GM12878 (cell line): ENCODE measurements around the gene ABCC9. TPM values are rescaled to one million over a fixed set of nuclear protein-coding genes. Genes with fewer than 3 reads are reported as not detected.

Experiments used
- ATAC-seq: fragments of 200-7000 bp; cut with Tn5 transposase; 3 replicates; pipeline ENCODE4 v1.9.1; 2020; ENCODE audit warnings: mild to moderate bottlenecking, moderate library complexity
- BruUV-seq: library from RNA; stranded (reverse); fragments of 400-500 nt; replicated peaks from 2 replicates; lab custom pipeline; 2021; lab: Mats Ljungman, UMichigan
- CTCF ChIA-PET: fragments of 300-600 bp; sonication (Branson Sonifier 250); formaldehyde crosslinking; extraction: SDS; loops from one replicate; lab custom pipeline; 2021; ENCODE audit warnings: inconsistent platforms; lab: Yijun Ruan, JAX
- POLR2A ChIA-PET: fragments of 350-600 bp; formaldehyde crosslinking; extraction: SDS; loops from one replicate; lab custom pipeline; 2021; ENCODE audit warnings: inconsistent platforms; lab: Charles Lee
- RAD21 ChIA-PET: fragments of 300-600 bp; sonication (Branson Sonifier 250); formaldehyde crosslinking; loops from one replicate; lab custom pipeline; 2023; ENCODE audit warnings: antibody characterized with exemption; ENCODE audit not compliant: unreplicated experiment; lab: Charles Lee
- SMC1A ChIA-PET: fragments of 300-600 bp; sonication (Branson Sonifier 250); formaldehyde crosslinking; loops from one replicate; lab custom pipeline; 2023; ENCODE audit not compliant: unreplicated experiment, uncharacterized antibody; lab: Charles Lee
- DNase-seq: peaks from one replicate; pipeline ENCODE4 v3.0.0-alpha.2; 2011; ENCODE audit warnings: low read depth, low spot score
- FAIRE-seq: peaks from 3 replicates; lab custom pipeline; 2011; peaks lifted over from hg19 to GRCh38; lab: Jason Lieb, UNC
- H2AFZ ChIP-seq: 2 replicates; pipeline ENCODE4 v1.6.0; 2011; ENCODE audit warnings: low read depth, low read length, control low read depth; ENCODE audit not compliant: control insufficient read depth
- H3K27ac ChIP-seq: 2 replicates; pipeline ENCODE4 v1.5.1; 2011; ENCODE audit warnings: control low read depth; ENCODE audit not compliant: control insufficient read depth, insufficient read depth
- H3K27me3 ChIP-seq, 2 experiments: replicated peaks in 1 of 2; 2 replicates each; pipeline versions ENCODE4 v1.6.0 to v1.6.1; 2011; ENCODE audit warnings: low read length in 1 of 2; ENCODE audit not compliant: control insufficient read depth in 2 of 2, insufficient read depth in 2 of 2
- H3K36me3 ChIP-seq, 2 experiments: 2 replicates each; pipeline ENCODE4 v1.5.1; 2011; ENCODE audit warnings: low read length in 1 of 2; ENCODE audit not compliant: control insufficient read depth in 2 of 2, insufficient read depth in 2 of 2
- H3K4me1 ChIP-seq: 2 replicates; pipeline ENCODE4 v1.6.1; 2011; ENCODE audit warnings: mild to moderate bottlenecking, low read length, moderate library complexity, mixed read lengths; ENCODE audit not compliant: control insufficient read depth, insufficient read depth
- H3K4me2 ChIP-seq: 2 replicates; pipeline ENCODE4 v1.6.0; 2011; ENCODE audit warnings: control low read depth; ENCODE audit not compliant: control insufficient read depth, insufficient read depth
- H3K4me3 ChIP-seq: fragments of 200-600 bp; sonication (generic); 2 replicates; pipeline ENCODE4 v1.5.1; 2016
- H3K79me2 ChIP-seq: 2 replicates; pipeline ENCODE4 v1.6.0; 2011; ENCODE audit warnings: low read length; ENCODE audit not compliant: control insufficient read depth, insufficient read depth
- H3K9ac ChIP-seq: 2 replicates; pipeline ENCODE4 v1.8.0; 2011; ENCODE audit warnings: low read length, control low read depth, mixed read lengths; ENCODE audit not compliant: control insufficient read depth, insufficient read depth
- H3K9me3 ChIP-seq: replicated peaks from 3 replicates; pipeline ENCODE4 v1.5.1; 2011; ENCODE audit warnings: mild to moderate bottlenecking, low read length; ENCODE audit not compliant: control insufficient read depth, insufficient read depth
- H4K20me1 ChIP-seq: 2 replicates; pipeline ENCODE4 v1.6.0; 2011; ENCODE audit not compliant: control insufficient read depth, insufficient read depth
- ATF2 ChIP-seq: IDR thresholded peaks from 2 replicates; pipeline ENCODE4 v1.6.1; 2012; ENCODE audit warnings: low read length, inconsistent platforms
- HCFC1 ChIP-seq: fragments of 150-350 bp; IDR thresholded peaks from 2 replicates; pipeline ENCODE4 v1.6.1; 2014; ENCODE audit warnings: low read length
- PRDM15 ChIP-seq: fragments of 450-650 bp; formaldehyde crosslinking; IDR thresholded peaks from 2 replicates; pipeline ENCODE4 v1.4.0; 2020; ENCODE audit warnings: mild to moderate bottlenecking, moderate library complexity
- WGBS: methylation state at CpG from one replicate; pipeline ENCODE4 v1.1.6; 2016; ENCODE audit warnings: low lambda C conversion rate; ENCODE audit not compliant: insufficient replicate concordance, insufficient coverage; ENCODE audit errors: missing lambda C conversion rate; 5-methylcytosine and 5-hydroxymethylcytosine counted together
- in situ Hi-C: fragments of 300-500 bp; cut with MboI; formaldehyde crosslinking; loops from 9 replicates; pipeline ENCODE4 v1.14.3; 2018; ENCODE audit warnings: mixed read lengths
- intact Hi-C: fragments of 100-400 bp; cut with micrococcal nuclease; formaldehyde crosslinking; loops from one replicate; pipeline ENCODE4 v1.14.2; 2022; ENCODE audit not compliant: unreplicated experiment
- polyA plus RNA-seq, 11 experiments: library from polyadenylated mRNA; depleted of rRNA in 4 of 11; unstranded in 6 of 11; stranded (reverse) in 5 of 11; fragments of >200 nt; fragmentation: Nextera tagmentation in 4 of 11; fragmentation: Illumina TruSeq in 1 of 11; extraction: Ambion mirVana in 4 of 11; extraction: Trizol in 1 of 11; gene quantifications; 1 replicate in 1 of 11; 2 replicates in 10 of 11; pipeline versions ENCODE4 v1.2.1 to v1.2.3, GENCODE V29; 2011 to 2016; ENCODE audit warnings: inconsistent platforms in 2 of 11, missing spikeins in 2 of 11, low read depth in 1 of 11
- total RNA-seq, 4 experiments: library from RNA; depleted of rRNA in 3 of 4; stranded (reverse); fragments of >200 nt in 3 of 4; fragmentation: Illumina TruSeq in 1 of 4; extraction: Trizol in 1 of 4; gene quantifications; 2 replicates each; pipeline versions ENCODE4 v1.2.1 to v1.2.3, GENCODE V29; 2013 to 2021

ABCC9 gene
- total and polyA plus RNA-seq, 10 of the 15 experiments (the other 5 are each of a cell fraction or from before 2014, with no cell fraction given), result under 0.01 to 0.10 (median 0.04) TPM; not detected in 2

GRCh38 chr12:21975293-21975692 lies 34.1 kb upstream of the ABCC9 start:
- in situ Hi-C loops, result no loop called here
- H3K79me2 ChIP-seq, result no peaks in the 10 kb centered on the region
- no peaks in the 10 kb centered on the region for H3K4me1 ChIP-seq
- H3K9ac ChIP-seq, result no peak overlapping the region
- H3K9me3 ChIP-seq, result no peaks in the 10 kb centered on the region
- H3K4me2 ChIP-seq, result no peak overlapping the region
- WGBS, result 5% methylated on average over 1 of the region's 1 CpG
- BruUV-seq, result no TSS peak
- TF ChIP-seq ATF2, result no peak
- TF ChIP-seq PRDM15 (CRISPR knock-in tag), result no peak
- no peak for TF ChIP-seq HCFC1
- H3K36me3 ChIP-seq, result no peaks in the 10 kb centered on the region
- H3K4me3 ChIP-seq, result no peak overlapping the region
- H2AFZ ChIP-seq, result no peak overlapping the region
- no peak overlapping the region for H3K27ac ChIP-seq
- H4K20me1 ChIP-seq, result no peaks in the 10 kb centered on the region
- FAIRE-seq (no peak), DNase-seq (no peak), ATAC-seq (no peak)
- ChIA-PET POLR2A (no interaction called here), RAD21 (no interaction called here), SMC1A (interaction anchor here (1.5 kb wide), 1 partner anchor 14 kb away, joined by 4 read pairs; no protein-coding TSS in a partner anchor), CTCF (no interaction called here)
- no peaks in the 10 kb centered on the region for H3K27me3 ChIP-seq
- intact Hi-C loops, result no loop called here
